Inflammatory macrophage (primary cell): ENCODE data around the gene HLA-A.
"Not testable (repeated sequence)": the region's sequence is repeated elsewhere in the genome, so short reads cannot be mapped to it uniquely, and the experiment has no call there.

Source experiments
- DNase-seq, 2 donors: peaks; one replicate each; pipeline ENCODE4 v3.0.0-alpha.2; 2020 to 2022

HLA-A gene

GRCh38 chr6:29963697-29964096 lies 21.4 kb downstream of the HLA-A start:
- DNase-seq = not testable (repeated sequence)

- no peak for DNase-seq
Observed at GRCh38 chr6:29964518-29964886, 22.2 kb downstream of the HLA-A start.

GRCh38 chr6:29964887-29965562 lies 22.7 kb downstream of the HLA-A start:
- peak; percentile 69 to 90 for DNase-seq

- no peak for DNase-seq
Observed at GRCh38 chr6:29965563-29965872, 23.2 kb downstream of the HLA-A start.

- DNase-seq = peak; percentile 72 to 78
Observed at GRCh38 chr6:29965873-29966601, 23.7 kb downstream of the HLA-A start.

GRCh38 chr6:29967379-29968010 lies 25.2 kb downstream of the HLA-A start:
- DNase-seq = peak in 1 of 2 donors; percentile 50

GRCh38 chr6:29968130-29968529 lies 25.8 kb downstream of the HLA-A start:
- DNase-seq = no peak

- no peak for DNase-seq
Observed at GRCh38 chr6:29968905-29969304, 26.6 kb downstream of the HLA-A start.

- DNase-seq = no peak
Observed at GRCh38 chr6:29970711-29971110, 28.4 kb downstream of the HLA-A start.

- DNase-seq = no peak
Observed at GRCh38 chr6:29974901-29975560, 32.7 kb downstream of the HLA-A start.

- DNase-seq = no peak
Observed at GRCh38 chr6:29975561-29975907, 33.2 kb downstream of the HLA-A start.

GRCh38 chr6:29976253-29976587 lies 33.9 kb downstream of the HLA-A start:
- DNase-seq = no peak

- DNase-seq = peak; percentile 54 to 82
Observed at GRCh38 chr6:29976588-29977424, 34.5 kb downstream of the HLA-A start.

- no peak for DNase-seq
Observed at GRCh38 chr6:29977425-29977727, 35.0 kb downstream of the HLA-A start.

- DNase-seq = not testable (repeated sequence)
Observed at GRCh38 chr6:29980013-29980412, 37.7 kb downstream of the HLA-A start.

GRCh38 chr6:29980511-29980910 lies 38.2 kb downstream of the HLA-A start:
- no peak for DNase-seq

- peak in 1 of 2 donors; percentile 34 for DNase-seq
Observed at GRCh38 chr6:29981211-29981812, 39.0 kb downstream of the HLA-A start.

GRCh38 chr6:29982097-29982496 lies 39.8 kb downstream of the HLA-A start:
- peak; percentile 45 to 66 for DNase-seq

- no peak for DNase-seq
Observed at GRCh38 chr6:29984232-29984631, 41.9 kb downstream of the HLA-A start.

GRCh38 chr6:29984992-29985391 lies 42.7 kb downstream of the HLA-A start:
- no peak for DNase-seq

- DNase-seq = no peak
Observed at GRCh38 chr6:29986179-29986781, 43.9 kb downstream of the HLA-A start.

- no peak for DNase-seq
Observed at GRCh38 chr6:29989211-29989610, 46.9 kb downstream of the HLA-A start.
